GM11168 (cell line): ENCODE data around the gene PLXNA3.
"Not testable (repeated sequence)": the region's sequence is repeated elsewhere in the genome, so short reads cannot be mapped to it uniquely, and the experiment has no call there.

Experiments
- in situ Hi-C: fragments of 300-500 bp; cut with MboI; formaldehyde crosslinking; loops from one replicate; pipeline ENCODE4 v1.12.0; 2022; ENCODE audit warnings: low sequenced_read_pairs; ENCODE audit not compliant: unreplicated experiment

The PLXNA3 gene

DNA sequence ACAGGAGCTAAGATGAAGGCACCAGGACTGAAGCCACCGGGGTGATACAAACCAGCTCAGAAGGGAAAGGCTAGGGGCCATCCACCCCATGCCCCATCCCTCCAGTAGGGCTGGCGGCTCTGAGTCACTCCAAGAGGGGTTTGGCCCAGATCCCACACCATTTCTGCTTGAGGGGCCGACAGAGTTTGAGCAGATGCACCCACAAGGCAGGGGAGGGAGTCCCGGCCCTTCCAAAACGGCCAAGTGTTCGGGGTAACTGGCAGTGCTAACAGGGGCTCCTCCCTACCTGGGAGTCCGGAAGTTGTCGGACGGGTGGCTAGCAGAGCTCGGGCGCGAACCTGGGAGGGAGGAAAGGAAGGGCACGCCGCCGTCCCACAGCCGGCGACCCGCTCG is 31.9 kb downstream of the PLXNA3 start:
- in situ Hi-C loops = no loop called here

DNA sequence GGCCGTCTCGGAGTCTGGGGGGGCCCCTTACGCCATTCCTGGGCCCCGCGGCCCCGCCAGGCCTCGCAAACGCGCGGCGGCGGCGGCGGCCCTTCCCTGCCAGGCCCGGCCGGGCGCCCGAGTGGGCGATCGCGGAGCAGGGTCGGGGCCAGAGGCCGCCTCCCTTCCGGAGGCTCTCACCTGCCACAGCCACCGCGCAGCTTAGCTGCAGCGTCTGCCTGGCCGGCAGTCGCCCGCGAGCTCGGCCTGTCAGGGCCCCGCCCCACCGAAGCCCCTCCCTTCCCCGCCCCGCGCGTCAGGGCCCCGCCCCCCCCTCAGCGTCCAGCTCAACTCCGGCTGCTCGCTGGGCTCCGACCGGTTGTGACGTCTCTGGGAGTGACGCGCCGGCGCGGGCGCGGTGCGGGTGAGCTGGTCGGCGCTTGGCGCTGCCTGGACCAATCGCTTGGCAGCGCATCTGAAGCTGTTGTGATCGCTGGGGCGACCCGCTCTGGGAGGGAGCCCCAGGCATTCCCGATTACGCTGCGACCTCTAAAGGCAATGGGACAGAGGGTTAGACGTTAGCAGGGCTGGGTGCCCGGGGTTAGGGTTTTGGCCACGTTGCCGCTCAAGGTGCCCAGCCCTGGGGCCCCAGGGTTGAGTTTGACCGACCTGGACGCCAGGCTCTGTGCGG is 32.5 kb downstream of the PLXNA3 start, which contains the start of gene SLC10A3:
SLC10A3 (minus strand) TSS at position 216 of the 670 bp plus-strand sequence. CDS start 1,689 bp downstream, outside the sequence.
- in situ Hi-C loops = no loop called here

DNA sequence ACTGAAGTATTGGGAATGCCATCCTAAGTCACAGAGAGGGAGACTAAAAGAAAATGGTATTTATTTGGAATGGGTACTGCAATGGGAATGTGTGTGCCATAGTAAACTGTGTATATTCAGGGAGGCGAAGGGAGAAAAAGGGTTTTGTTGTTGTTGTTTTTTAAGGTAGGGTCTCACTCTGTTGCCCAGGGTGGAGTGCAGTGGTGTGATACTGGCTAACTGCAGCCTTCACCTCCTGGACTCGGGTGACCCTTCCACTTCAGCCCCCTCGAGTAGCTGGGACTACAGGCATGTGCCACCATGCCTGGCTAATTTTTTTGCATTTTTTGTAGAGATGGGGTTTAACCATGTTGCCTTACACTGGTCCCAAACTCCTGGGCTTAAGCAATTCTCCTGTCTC is 36.6 kb downstream of the PLXNA3 start:
- in situ Hi-C loops = no loop called here

DNA sequence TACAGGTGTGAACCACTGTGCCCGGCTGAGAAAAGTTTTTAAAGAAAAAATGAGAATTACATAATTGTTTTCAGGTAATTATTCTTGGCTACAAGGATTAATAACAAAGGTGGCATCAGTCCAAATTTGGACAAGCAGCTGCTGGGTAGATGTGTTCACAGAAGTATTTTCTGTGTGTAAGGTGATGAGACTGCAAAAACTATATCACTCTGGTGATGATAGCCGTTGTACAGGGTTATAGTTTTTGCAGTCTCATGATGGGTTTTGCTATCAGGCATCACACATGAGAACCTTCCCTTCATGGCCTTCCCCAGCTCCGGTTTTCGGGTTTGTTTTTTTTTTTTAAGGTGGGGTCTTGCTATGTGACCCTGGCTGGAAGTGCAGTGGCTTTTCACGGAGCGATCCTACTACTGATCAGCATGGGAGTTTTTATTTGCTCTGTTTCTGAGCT is 37.4 kb downstream of the PLXNA3 start:
- in situ Hi-C loops = no loop called here

DNA sequence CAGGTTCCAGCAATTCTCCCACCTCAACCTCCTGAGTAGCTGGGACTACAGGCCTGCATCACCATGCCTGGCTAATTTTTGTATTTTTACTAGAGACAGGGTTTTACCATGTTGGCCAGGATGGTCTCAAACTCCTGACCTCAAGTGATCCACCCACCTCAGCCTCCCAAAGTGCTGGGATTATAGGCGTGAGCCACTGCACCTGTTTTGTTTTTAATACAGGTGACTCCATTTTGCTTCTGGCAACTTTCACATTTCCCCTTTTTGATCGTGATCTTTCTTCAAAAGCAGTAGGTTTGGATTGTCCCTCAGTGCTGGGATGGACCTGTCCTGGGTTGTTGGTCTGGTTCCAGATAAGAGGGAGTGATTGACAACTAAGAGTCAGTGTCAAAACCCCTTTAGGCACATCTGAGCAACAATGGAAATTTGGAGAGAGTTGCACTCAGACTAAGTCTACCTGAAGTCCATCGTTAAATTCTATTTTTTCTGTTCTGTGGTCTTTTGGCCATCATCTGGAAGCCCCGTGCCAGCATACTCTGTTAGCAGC is 38.6 kb downstream of the PLXNA3 start:
- in situ Hi-C loops = not testable (repeated sequence)

DNA sequence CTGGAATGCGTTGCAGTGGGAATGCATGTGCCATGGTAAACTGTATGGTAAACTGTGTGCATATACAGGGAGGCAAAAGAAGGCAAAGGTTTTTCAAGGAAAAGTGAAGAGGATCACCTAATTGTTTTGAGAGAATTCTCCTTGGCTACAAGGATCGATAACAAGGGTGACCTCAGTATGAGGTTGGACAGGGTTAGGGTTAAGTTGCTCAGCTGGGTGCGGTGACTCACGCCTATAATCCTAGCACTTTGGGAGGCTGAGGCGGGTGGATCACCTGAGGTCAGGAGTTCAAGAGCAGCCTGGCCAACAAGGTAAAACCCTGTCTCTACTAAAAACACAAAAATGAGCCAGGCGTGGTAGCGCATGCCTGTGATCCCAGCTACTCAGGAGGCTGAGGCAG is 43.3 kb downstream of the PLXNA3 start:
- in situ Hi-C loops = not testable (repeated sequence)

DNA sequence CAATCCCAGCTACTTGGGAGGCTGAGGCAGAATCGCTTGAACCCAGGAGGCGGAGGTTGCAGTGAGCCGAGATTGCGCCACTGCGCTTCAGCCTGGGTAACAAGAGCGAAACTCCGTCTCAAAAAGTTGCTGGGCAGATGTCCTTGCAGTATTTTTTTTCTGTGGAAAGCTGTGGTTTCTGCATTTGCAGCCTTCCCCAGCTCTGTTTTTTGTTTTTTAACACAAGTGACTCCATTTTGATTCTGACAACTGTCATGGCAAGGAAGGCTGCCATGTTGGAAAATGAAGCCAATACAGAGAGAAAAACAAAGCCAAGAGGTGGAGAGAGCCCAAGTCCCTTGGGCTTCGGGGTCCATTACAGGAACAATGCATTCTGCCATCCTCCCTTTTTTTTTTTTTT is 44.0 kb downstream of the PLXNA3 start:
- in situ Hi-C loops = no loop called here

DNA sequence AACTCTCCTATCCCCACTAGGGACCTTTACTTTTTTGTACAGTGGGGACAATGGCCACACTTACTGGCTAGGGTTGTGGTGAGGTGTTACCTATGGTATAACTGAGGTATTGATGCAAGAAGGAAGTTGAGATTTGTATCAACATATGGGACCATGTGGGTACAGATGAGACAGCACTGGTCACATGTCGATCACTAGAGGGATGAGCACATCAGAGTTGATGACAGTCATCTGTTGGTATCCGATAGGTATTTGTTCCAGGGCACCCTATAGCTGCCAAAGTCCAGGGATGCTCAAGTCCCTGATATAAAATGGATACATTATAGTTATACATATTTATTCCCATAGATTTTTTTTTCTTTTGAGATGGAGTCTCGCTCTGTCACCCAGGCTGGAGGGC is 44.9 kb downstream of the PLXNA3 start:
- in situ Hi-C loops = no loop called here

DNA sequence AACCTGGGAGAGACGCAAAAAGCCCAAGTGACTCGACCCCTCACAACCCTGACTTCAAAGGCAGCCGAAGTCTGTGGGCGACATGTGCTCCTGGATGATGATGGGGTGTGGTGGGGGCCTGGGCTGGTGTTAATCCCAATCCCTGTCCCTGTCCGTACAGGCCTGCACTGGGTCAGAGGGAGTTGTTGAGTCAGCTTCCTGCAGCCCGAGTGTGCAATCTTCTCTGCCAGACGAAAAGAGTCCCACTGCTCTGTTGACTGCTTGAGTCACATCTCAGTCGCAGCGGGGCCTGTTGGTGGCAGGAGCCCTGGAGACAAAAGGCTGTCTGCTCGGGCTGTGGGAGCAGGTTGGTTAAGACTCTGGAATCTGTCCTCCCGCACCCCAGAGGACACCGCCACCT is 47.7 kb downstream of the PLXNA3 start:
- in situ Hi-C loops = no loop called here

DNA sequence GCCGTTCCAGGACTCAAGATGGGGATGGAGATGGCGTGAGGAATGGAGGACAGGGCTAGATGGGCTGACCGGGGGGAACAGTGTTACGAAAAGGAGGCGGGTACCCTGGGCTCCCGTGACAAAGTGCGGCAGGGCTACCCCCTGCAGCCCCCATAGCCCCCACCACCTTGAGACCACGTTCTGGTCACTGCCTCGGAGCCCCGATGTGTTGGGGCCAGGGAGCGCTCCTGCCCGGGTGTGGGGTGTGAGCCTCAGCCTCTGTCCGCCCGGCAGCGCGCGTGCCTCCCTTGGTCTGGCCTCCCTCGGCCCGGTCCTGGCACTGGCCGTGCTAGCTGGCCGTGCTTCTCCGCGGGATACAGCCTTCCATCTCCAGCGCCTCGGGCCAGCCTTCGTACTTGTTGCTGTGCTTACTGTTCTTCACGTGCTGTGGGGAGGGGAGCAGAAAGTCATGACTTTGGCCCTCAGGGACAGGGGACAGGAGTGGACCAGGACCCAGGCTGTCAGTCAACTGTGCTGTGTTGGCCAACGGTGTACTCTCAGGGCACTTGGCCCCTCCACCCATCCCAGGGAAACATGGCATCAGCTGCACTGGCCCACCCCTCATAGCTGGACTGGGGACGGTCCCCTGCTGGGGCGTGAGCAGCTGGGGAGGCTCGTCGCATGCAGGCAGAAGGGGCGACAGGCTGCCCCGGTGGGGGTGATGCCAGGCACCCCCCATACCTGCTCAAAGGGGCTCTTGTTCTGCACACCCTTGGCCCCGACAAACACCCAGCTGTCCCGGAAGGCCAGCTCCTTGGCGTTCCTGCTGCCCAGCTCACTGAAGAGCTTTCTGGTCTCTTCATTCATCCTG is 48.6 kb downstream of the PLXNA3 start:
- in situ Hi-C loops = no loop called here

DNA sequence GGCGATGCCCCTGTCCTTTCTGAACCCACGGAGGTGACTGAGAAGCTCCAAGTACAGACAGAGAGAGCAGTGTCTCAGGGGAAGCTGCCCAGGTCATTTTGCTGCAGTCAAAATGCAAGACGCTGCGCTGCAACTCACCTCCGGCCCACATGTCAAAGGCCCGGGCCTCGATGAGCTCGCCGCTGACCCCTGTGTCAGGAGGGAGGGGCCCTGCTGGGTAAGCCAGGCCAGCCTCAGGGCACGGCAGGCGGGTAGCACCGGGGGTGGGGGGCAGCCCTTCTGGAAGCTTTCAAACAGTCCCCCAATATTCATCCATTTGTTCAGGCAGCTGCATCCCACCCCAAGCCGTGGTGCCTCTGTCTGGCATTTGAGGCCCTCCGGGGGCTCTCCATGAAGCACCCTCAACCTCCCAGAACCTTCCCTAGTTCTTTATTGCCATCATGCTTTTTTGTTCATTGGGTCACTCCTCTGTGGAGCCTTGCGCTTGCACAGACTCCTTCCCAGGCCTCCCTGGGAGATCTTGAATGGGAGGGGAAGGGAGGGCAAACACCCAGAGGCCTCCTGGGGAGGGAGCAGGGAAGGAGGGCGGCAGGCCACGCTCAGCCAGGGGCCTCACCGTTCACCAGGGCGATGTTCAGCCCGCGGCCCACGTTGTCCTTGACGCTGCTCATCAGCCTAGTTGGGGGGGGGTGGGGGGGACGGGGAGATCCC is 49.7 kb downstream of the PLXNA3 start:
- in situ Hi-C loops = no loop called here

DNA sequence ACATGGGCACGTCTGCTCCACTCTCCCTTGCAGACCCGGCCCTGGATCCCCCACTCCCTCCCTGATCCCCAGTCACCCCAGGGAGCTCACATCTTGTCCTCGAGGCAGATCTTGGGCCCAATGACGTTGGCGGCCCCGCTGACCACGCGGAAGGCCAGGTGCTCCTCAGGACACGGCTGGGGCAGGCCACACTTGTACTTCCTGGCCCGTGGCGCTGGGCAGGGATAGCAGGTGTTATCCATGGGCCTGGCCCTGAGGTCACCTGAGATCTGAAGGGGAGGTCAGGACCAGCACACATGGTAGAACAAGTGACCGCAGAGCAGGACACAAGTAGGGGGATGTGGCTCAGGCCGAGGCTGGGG is 50.3 kb downstream of the PLXNA3 start:
- in situ Hi-C loops = no loop called here

DNA sequence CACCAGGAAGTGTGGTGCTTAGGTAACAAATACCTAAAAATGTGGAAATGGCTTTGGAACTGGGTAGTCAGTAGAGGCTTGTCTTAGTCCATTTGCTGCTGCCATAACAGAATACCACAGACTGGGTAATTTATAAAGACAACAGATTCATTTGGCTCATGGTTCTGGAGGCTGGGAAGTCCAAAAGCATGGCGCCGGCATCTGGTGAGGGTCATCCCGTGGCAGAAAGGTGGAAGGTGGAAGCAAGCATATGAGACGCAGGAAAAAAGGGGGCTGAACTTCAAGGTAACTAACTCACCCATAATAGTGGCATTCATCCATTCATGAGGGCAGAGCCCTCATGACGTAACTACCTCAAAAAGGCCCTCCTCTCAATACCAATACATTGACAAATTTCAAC is 51.4 kb downstream of the PLXNA3 start:
- in situ Hi-C loops = no loop called here

DNA sequence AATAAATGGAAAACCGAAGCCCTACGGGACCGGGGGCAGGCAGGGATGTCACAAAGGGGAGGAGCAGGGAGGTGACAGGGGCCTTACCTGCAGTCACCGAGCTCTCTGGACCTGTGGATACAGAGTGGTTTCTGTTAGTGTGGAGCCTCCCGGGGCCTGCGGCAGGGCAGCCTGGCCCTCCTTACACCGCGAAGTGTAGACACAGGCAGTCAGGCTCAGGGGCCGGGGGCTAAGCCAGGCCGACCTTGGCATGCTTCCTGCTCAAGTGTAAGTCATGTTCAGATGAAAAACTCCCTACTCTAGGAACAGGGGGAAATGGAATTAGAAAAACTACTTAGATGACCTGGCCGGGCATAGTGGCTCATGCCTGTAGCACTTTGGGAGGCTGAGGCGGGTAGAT is 53.7 kb downstream of the PLXNA3 start:
- in situ Hi-C loops = no loop called here

DNA sequence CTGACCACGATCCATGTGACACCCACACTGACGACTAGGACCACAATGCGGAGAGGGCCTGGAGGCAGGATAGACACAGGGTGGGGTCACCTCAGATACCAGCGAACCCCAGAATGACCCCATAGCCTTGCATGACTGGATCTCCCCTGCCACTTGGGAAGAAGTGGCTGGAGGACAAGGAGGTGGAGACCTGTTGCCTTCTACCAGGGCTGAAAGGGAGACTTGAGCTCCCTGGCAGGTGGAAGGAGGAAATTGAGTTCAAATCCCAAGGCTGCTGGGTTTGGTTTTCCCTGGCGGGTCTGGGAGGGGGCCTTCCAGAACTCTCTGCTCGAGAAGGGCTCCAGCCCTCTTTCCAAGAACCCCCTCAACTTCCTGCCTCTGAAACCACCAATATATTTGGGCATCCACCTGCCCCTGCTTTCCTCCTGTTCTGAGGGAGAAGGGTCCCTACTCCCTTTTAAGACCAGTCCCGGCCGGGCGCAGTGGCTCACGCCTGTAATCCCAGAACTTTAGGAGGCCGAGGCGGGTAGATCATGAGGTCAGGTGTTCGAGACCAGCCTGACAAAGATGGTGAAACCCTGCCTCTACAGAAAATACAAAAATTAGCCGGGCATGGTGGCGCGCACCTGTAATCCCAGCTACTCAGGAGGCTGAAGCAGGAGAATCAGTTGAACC is 54.9 kb downstream of the PLXNA3 start:
- in situ Hi-C loops = no loop called here

DNA sequence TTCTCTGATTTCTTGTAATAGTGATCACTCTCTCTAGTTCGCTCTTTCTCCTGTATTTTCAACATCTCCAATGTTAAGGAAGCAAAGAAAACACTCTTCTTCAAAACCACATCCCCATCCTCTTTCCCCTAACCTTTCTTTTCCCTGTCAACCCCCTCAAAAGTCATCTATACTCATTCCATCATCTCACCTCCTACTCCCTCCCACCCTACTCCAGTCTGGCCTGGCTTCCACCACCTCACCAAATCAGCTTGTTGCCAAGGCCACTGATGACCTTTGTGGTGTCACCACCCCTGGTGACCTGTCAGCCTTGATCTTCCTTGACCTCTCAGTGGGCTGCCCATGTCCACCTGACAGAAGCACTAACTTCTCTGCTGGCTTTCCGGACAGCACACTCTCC is 55.6 kb downstream of the PLXNA3 start:
- in situ Hi-C loops = no loop called here

DNA sequence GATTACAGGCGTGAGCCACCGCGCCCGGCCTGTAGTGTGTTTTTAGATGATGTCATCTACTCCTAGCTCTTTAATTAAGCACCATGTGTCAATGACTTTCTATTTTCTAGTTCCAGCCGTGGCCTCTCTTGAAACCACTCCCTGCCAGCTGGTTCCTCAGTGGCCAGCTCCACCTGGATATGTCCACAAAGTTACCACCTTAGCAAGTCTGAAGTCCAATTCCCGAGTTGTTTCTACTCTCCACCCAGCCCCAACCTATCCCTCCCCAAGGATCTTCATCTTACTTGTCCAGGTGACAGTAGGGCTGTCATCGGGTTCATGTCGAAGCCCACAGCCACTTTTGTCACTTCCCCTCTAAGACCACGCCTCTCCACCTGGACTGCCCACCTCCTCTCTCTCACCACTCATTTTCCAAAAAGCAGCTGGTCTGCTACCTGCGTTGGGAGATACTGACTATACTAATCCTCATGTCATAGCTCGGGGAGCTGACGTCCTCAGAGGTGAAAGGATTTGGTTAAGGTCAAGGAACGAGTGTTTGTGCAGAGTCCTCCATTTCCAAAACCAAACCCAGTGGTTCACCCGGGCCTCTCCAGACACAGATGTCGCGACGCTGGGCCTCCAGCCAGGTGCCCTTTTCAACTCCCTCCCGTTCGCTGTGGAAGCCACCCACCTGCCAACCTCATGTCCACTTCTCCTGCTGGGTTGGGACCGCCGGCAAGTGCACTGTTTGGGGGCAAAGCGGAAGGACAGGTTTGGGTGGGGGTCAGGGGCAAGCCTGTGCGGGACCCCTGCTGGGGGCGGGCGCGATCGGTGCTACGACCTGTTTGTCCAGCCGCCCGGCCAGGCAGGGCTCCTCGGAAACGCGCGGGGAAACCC is 57.2 kb downstream of the PLXNA3 start:
- in situ Hi-C loops = no loop called here

DNA sequence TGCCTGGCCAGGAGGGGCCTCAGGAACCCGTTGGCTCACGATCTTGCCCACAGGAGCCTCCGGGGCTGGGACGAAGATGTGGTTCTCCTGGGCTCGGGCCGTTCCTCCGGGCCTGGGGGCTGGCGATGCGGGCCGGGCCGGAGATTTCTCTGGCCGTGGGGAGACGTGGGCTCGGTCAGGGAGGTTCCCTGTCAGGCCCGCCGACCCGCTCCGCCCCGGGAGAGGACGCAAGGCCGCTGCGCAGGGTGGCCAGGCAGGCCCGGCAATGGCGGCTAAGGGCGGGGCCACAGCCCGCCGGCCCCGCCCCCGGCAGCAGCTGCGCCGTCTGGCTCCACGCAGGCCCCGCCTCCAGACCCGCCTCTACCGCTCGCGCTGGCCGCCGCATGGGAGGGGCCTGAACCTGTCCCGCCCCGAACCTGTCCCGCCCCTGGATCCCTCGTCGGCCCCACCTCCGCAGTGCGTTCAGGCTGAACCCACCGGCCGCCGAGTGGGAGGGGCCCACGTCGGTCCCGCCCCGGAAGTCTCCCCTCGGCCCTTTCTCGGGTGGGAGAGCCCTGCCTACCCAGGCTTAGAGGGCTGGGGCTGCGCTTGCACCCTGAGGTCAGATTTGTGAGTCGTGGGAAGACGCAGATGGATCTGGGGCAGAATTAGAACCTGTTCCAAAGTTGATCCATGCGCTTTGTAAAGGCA is 58.0 kb downstream of the PLXNA3 start, which contains the start of gene FAM3A:
FAM3A (minus strand) TSS at position 267 of the 690 bp plus-strand sequence. CDS start 460 bp downstream, outside the sequence.
- in situ Hi-C loops = no loop called here
